GM21825 (cell line): ENCODE results near the gene CFAP251.
"Not testable (repeated sequence)": the region's sequence is repeated elsewhere in the genome, so short reads cannot be mapped to it uniquely, and the experiment has no call there.

Experiments
- ATAC-seq: cut with Tn5 transposase; IDR thresholded peaks from one replicate; pipeline ENCODE4 v1.9.1; 2021; ENCODE audit warnings: mild to moderate bottlenecking, moderate library complexity; ENCODE audit not compliant: unreplicated experiment

Gene CFAP251

DNA sequence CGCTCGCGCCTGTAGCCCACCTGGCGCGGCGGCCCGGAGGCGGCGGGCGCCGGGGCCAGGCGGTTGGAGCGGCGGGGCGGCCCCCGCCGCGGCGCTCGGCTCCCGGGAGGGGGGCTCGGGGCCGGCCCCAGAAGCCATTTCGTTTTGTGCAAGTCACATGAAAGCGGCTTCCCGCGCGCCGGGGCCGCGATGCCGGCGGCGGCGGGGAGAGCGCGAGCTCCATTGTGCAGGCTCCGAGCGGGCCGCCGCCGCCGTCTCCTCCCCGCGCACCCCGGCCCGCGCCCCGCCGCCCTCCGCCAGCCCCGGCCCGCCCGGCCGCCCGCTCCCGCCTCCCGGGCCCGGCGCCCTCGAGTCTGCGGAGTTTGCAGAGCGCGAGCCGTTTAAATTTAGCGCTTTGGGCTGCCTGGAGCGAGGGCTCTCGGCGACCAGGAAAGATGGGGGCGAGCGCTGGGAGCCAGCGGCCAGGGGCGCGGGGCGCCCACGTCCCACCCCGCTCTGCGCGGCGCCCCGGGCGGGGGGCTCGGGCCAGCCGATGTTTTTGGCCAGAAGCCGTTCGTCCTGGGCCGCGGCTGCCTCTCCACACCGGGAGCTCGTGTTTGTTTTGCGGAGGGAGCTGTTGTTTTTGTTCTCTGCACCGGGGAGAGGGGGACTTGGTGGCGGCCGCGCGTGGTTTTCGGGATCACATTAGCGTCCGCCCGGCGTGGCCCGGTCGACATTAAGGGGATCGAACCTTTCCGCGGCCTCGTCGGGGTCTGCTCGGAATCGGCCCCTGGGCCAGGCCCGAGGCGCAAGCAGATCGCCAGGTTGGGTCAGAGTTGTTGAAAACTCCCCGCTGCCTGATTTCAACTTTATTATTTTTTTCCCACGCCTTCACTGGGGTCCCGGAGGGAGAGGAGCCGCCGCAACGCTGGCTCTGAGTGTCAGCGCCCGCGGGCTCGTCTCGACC, 104.3 kb downstream of the CFAP251 start:
- no peak for ATAC-seq

DNA sequence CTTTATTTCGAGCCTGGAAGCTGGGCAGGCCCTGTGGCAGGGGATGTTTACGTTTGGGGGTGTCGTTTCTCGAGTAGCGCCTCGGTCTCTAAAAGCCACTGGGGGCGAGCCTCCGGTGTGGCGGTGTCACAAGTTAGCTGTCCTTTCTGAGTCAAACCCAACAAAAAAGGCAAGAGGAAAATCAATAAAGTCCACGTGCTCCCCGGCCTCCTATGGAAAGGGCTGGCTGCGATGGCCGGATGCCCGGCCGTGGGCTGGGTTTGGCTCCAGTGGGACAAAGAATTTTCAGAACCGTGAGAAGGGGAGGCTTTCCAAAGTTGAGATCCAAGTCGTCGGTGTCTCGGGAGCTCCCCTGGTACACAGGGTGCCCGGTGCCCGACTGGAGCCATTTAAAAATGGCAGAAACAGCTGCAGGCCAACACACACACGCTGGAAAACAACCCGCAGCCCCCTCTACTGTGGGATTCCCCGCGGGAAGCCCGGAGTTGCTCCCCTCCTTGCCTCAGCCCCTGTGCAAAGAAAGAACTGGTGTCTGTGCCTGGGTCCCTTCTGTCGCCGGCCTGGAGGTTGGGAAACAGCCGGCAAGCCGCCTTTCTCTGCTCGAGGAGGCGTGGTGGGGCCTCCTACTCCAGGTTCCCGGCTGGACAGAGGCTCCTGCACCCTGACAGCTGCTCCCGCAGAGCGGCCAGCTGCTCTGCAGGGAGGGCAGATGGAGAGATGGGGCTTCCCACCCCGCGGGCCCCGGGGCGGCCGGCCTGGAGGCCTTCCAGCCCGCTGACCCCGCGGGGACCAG, 105.1 kb downstream of the CFAP251 start:
- ATAC-seq = no peak

DNA sequence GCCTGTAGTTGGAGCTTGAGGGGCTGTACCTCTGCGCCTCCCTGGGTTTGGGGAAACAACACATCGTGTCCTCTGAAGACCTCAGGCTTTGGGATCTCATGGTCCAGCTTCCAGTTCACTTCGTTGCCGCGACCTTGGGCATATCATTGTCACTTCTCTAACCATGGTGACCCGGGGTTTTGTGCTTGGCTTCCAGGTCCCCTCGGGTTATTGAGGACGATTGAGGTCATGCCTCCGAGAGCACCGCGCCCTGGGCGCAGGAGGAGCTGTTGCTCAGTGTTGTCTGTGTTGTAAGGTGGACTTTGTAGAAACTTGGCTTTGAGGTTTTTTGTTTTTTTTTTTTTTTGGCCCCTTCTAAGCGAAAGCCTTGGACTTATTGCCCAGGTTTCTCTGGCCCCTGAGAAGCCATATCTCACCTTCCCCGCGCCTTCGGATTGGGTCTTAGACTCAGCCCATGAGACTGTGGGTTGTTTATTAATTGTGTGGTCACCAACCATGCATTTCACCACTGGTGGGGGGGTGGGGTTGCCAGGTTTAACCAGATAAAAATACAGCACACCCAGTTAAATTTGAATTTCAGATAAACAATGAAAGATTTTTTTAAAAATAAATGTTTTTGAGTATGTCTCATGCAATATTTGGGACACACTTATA, 105.9 kb downstream of the CFAP251 start:
- no peak for ATAC-seq

GRCh38 chr12:122026706-122027333, 108.4 kb downstream of the CFAP251 start:
- no peak for ATAC-seq

DNA sequence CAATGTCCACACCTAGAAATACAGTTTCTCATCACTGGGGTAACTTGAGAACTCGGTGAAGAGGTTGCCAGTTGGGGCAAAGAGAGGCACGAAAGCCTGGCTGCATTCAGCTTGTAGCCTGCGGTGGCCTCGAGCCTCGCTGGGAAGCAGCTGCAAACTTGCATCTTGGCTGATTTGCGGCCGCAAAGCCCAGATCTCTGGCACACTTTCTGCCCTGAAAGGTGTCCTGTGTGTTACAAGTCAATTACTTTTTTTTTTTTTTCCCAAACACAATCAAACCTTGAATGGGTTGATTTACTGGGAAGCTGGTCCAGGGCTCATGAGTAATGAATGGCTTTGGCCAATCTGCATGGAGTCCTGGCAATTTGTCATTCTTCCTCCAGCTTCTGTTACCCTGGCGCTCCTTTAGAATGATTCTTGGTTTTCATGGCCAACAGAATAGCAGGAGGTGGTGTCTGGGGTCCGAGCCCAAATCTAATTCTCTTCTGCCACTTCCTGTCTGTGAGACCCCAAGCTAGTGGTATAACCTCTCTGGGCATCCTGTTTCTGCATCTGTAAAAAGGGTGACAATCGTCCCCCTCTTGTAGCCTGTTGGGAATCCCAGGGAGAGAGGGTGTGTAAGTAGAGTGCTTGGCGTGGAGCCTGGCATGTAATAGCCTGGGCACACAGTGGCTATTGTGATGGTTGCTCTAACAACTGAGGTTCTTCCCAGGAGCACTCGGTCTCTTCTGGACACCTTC, 109.9 kb downstream of the CFAP251 start:
- ATAC-seq = no peak

GRCh38 chr12:122028905-122029560, 110.6 kb downstream of the CFAP251 start:
- no peak for ATAC-seq

DNA sequence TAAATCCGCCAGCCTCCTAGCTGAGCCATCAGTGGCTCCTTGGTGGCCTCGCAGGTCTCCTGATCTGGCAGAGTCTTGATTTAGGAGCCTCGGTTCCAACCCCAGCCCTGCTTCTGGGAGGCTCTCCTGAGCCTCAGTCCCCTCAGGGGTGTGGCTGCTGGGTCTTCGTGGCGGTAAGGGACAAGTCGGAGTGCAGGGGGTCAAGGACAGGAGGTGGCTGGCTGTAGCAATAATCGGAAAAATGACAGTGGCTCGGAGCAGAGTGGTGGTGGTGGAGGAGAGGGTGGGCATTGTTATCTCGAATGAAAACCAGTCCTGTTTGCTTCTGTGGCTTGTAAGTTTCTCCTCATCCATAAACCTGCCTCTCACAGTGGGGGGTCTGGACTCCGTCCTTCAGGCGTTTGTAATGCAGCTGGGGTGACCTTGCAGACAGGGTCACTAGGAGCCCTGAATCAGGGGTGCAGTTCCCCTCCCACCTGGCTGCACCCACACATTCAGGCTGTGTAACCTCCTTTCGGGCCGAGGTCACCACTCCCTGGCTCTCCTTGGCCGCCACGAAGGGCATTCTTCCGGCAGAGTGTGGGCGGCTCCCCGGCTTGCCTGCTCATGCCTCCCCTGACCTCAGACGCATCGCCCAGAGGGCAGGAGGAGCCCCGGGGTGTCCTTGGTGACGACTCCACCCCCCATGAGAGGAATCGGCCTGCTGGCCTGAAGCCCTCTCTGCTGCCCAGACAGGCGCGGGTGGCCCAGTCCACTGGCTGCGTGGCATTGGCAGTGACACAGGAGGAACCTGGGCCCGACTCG, 111.4 kb downstream of the CFAP251 start:
- ATAC-seq = no peak

DNA sequence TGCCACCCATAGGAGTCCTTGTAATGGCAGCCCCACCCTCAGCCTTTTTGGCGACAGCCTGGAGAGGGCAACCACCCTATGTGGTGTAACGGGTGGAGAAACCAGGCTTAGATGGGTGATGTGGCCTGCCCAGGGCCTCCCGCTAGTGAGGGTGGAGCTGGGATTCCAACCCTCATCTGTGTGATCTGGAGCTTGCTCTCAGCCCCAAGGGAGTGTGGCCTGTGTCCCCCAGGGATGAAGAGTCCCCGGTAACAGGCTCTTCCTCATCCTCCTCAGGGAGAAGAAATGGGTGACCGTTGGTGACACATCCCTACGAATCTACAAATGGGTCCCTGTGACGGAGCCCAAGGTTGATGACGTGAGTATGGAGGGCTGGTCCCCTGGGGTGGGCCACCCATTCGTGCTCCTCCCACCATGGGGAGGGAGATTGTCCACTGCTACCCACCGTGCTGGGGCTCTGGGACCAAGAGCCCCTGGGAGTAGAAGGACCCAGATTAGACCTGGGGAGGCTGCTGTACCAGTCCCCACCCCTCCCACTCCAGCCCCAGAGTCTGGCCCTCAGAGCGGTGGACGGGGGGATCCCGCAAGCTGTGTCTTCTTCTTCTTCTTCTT, 112.1 kb downstream of the CFAP251 start:
- no peak for ATAC-seq

- ATAC-seq = no peak
Measured at GRCh38 chr12:122031342-122032216, 113.2 kb downstream of the CFAP251 start.

DNA sequence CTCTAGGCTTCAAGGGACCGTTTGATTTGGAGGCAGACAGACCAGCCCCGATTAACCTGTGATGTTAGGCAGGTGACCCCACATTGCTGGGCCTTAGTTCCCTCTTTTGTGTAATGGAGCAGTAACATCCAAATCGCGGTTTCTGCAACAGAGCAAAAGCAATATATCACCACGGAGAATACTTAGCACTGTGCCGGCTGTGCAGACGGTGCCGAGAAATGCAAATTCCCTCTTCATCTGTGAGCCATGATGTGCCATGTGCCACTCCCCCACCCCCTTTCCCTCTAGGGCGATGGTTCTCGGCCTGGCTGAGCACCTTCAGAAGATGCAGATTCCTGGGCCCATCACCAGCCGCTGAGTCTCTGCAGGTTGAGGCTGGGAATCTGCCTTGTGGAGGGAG, 114.2 kb downstream of the CFAP251 start:
- no peak for ATAC-seq

- ATAC-seq = no peak
Measured at GRCh38 chr12:122035292-122035691, 116.9 kb downstream of the CFAP251 start.

DNA sequence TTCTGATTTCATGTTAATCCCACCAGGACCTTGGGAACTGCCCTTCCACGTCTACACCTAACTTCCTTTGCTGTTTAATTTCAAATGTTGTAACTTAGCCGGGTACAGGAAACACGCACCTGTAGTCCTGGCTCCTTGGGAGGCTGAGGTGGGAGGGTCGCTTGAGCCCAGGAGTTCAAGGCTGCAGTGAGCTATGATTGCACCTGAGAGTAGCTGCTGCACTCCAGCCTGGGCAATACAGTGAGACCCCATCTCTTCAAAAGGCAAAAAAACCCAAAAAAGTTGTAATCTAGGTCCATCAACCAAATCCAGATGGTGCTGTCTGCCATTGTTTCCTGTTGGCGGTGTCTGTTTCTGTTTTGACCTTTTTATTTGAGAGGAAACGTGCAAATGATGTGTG, 117.8 kb downstream of the CFAP251 start:
- no peak for ATAC-seq

GRCh38 chr12:122040579-122041386, 122.4 kb downstream of the CFAP251 start:
- ATAC-seq = no peak

DNA sequence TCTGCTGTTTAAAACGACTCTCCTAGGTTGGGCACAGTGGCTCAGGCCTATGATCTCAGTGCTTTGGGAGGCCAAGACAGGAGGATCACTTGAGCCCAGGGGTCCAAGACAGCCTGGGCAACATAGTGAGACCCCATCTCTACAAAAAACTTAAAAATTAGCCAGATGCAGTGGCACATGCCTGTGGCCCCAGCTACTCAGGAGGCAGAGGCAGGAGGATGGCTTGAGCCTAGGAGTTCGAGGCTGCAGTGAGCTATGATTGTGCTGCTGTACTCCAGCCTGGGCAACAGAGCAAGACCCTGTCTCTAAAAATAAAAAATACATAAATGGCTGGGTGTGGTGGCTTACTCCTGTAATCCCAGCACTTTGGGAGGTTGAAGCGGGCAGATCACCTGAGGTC, 123.1 kb downstream of the CFAP251 start:
- ATAC-seq = not testable (repeated sequence)

- no peak for ATAC-seq
Measured at GRCh38 chr12:122042910-122043309, 124.5 kb downstream of the CFAP251 start.

GRCh38 chr12:122043476-122043875, 125.1 kb downstream of the CFAP251 start:
- ATAC-seq = no peak

- ATAC-seq = no peak
Measured at GRCh38 chr12:122045262-122045661, 126.9 kb downstream of the CFAP251 start.
